ENCODE results near the gene WWC1.
A peak's percentile ranks its signal among the peaks of the same experiment; 100 is the strongest.
"Not testable (repeated sequence)": the region's sequence is repeated elsewhere in the genome, so short reads cannot be mapped to it uniquely, and the experiment has no call there.

The WWC1 gene

DNA sequence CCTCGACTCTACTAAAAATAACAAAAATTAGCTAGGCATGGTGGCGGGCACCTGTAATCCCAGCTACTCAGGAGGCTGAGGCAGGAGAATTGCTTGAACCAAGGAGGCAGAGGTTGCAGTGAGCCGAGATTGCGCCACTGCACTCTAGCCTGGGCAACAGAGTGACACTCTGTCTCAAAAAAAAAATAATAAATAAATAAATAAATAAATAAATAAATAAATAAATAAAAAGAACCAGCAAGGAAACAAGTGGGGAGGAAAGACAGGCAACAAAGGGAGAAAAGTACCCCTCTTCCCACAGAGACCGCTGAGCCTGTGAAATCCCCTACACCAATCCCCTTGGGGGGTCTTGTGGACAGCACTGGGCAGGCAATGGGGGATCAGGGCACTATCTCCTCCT is 4.6 kb upstream of the WWC1 start:
- DNase-seq = not testable (repeated sequence)

DNA sequence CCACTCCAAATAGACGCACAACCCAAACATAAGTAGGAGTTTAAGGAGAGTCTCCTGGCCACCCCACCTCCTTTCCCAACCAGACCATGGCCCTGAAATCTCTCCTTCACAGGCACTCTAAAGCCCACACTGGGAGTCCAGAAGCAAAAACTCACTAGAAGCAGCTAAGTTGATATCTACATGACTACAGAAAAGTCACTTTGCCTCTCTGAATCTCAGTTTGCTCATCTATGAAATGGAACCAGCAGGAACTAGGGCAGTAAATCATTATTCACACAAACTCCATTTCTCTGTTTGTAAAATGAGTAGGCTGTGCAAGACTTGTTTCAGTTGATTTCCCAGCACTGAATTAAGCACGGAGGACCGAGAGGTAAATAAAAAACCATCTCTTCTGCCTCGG is 4.1 kb upstream of the WWC1 start:
- DNase-seq = no peak

DNA sequence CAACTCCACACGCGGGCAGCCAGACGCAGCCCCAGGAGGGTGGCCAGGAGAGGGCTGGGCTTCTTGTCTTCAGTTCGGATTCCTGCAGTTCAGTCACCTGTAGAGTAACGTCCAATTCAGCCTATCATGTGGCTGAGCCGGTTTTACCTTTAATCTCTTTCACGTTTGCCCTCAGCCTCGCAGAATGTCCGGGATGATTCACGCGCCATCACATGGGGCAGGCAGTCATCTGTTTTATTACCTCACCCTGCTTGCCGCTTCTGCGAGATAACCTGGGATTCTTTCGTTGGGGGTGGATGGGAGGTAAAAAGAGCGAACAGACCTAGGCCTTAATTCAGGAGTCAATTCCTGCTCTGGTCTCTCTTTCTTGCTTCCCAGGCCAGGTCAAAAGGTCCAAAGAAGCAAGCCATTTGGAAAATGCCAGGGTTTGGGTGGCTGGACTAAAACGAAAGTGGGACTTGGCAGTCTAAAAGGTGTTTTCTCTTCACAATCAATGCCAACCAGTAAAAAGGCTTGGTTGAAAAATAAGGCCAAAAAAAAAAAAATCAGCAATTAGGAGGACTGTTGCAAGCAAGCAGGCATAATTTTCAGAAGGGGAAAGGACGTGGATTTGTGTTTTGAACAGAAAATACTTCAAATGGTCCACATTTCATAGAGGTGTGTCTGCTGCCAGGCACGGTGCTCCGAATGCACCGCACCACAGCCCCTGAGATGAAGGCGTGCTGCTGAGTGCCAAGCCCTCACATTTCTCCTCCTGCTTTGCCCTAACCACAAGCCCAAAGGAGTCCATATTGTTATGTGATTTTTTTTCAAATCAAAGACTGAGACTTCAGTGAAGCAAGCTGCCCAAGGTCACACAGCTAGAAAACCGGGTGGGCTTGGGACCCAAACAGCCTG is 2.8 kb upstream of the WWC1 start:
- DNase-seq = no peak

DNA sequence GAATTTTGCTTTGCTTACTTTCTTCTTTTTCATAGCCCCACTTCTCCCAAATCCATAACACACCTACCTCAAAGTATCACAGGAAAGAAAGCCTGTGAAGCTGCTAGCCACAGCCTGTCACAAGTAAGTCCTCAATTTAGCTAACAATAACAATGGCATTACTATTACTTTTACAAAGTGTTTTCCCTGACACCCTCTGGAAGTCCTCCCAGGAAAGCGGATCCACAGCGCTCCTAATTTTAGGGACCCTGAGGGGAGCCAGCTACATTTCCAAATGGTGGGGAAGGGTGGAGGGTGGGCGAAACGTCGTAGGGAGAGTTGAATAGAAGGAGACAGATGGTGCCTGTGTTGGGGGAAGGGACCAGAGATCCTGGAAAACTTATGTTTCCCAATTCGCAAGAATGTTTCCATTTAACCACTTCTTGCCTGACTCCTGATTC is 523 bp upstream of the WWC1 start:
- DNase-seq = no peak

DNA sequence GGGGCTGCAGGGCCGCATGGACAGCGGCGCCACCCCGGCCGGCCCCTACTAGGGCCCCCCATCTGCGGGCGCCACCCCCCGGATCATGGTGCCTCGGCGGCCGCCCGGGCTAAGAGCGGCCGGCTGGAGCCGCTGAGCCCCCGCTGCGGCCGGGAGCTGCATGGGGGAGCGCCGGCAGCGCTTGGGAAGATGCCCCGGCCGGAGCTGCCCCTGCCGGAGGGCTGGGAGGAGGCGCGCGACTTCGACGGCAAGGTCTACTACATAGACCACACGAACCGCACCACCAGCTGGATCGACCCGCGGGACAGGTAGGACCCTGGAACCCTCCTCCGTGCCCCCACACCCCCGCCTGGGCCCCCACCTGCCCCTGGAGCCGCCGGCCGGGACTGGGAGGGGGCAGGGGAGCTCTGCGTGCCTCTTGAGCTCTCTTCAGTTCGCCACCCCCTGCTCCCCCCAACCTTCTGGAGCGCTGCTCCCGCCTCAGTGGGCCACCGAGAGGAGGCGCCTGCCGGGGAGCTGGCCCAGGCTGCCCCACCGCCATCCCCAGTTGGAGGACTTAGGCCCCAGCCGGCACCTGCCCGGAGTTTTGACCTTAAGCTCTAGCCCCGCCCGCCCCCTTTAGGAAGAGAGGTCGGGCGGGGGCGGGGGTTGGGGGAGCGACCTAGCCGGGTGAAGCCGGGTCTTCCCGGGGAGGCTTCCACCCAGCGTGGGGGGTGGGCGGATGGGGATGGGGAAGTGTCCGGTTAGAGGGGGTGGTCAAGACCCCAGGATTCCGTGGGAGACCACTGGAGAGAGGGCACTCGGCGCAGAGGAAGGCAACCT is 730 bp downstream of the WWC1 start:
- DNase-seq = no peak

DNA sequence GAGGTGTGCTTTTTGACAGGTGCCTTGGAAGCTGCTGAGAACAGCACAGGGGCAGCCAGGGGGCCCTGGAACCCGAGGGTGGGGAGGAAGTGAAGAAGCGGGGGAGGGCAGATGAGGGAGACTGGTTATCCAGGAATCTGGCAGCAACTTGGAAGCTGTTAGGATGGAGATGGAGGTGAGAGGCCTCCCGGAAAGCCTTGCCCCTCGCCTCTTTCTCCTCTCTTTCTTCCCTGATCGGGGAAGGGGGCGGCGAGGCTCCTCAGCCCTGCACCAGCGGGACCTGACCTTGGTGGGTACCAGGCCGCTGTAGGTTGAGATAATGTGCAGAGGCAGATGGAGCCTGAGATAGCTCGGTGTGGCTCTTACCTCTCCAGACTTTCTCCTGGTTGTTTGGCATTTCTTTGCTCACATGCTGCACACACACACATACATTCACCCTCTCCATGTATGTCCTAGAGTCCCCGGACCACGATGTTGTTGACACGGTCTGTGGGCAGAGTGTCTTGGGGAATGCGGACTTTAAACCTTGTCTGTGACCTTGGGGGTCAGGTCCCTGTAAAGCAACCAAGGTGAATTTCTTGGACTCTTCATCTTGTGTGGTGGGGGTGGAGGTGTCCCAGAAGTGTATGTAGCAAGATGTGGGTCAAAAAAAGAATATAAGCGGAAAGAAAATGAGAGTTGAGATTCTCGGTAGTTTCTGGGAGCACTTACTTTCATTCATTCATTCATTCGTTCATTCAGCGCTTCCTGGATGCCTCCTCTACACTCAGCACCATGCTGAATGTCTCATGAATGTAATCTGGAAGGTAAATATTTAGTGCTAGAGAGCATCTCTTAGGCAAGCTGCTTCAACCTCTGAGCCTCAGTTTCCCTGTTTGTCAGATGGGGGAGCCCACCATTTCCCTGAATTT is 1.6 kb downstream of the WWC1 start:
- DNase-seq = no peak

DNA sequence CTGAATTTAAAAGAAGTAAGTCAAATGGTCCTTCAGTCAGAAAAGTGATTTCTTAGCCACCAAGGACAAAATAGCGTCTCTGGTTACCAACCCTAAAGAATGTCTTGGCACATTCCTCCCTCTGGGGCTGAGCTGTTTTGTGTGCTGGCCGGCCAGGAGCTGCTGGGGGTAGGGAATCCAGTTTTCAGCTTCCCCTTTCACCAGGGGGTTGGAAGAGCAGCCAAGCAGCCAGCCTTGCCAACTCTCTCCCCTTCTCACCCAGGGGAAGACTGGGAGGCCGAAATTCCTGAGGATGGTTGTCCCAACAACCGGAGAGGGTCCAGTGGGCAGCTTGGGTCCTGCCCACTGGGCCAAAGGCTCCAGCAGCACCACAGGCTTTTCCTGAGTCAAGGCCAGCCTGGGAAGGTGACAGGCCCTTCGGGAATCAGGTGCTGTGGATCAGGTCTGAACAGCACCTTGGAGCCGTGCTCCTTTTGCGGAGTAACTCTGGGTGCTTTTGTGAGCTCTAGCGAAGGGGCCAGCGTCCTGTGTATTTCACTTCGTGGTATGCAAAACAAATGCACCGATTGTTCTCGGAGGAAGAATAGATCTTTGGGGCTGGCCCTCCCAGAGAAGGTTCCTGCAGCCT is 4.2 kb downstream of the WWC1 start:
- DNase-seq = peak; percentile 84

DNA sequence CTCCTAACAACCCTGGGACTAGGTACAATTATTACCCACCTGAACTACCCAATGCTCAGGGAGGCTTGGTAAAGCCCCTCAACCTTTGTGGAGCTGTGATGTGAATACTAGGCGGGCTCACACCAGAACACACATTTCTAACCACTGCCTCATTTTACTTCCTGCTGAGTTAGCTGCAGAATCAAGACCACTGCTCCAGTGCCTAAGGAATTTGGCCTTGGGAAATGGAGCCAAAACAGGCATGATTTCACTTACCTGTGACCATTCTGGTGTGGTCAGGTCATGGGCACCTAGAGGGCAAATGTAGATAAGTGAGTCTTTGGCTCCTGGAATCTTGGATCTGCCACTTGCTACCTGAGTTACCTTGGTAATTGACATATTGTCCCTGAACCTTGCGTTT is 5.2 kb downstream of the WWC1 start:
- no peak for DNase-seq

DNA sequence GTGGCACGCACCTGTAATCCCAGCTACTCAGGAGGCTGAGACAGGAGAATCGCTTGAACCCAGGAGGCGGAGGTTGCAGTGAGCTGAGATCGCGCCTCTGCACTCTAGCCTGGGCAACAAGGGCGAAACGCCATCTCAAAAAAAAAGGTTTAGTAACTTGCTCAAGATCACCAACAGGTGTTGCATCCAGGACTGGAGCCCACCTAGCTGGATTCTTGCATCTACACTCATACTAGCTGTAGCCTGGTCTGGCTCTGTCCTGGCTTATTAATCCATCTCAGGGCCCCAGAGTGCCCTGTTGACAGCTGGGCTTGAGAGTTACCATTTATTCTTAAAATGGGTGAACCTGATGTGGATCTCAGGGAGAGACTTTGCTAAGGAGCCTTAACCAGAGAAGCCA is 7.5 kb downstream of the WWC1 start:
- no peak for DNase-seq

DNA sequence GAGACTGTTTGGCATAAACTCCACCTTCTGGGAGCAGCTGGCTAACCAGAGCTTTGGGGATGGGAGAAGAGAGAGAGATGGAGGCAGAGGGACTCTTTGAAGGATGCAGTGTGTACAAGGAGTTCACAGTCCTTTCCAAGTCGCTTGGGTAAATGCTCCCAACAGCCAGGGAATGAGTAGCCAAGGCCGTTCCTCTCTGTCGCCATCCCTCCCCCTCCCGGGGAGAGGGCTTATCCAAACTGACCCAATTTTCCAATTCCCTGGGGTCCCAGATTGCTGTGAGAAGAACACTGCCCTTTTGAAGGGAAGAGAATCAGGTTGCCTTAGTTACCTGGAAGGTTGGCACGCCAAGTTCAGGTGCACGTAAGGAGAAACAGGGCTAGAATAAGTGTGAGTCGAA is 7.9 kb downstream of the WWC1 start:
- DNase-seq = no peak

DNA sequence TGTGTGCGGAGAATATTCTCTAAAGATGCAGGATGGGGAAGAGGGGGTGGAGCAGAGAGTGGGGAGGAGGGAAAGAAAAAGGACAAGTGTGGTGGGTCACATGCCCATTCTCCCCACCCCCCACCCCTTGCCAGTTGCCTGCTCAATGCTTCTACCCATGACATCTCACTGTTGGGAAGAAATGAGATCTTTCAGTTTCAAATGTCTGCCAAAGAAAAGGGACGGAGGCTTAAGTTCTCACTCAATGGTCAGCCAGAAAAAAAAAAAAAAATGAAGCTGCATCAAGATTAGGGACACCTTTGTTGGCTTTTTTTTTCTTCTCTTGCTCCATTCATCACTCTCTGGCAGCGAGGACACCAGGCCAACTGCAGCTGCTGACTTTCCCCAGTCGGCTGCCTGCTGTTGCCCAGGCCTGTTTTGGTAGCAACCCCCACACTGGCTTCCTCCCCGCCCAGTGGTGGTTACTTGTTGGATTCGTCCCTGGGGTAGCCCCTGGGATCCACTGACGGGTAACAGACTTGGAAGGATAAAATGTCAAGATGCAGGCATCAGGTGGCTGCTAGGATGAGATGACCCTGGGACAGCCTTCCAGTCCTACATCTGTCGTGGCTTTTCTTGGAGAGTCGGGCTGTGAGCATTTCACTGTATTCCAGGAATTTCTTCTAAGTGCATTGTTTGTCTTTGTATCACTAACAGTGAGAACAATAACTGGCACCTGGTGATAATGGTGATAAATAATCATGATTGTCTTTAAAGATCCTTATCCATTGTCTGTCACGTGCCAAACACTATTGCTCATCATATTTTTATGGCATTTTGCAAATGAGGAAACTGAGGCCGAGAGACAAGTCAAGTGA is 9.1 kb downstream of the WWC1 start:
- DNase-seq = no peak

DNA sequence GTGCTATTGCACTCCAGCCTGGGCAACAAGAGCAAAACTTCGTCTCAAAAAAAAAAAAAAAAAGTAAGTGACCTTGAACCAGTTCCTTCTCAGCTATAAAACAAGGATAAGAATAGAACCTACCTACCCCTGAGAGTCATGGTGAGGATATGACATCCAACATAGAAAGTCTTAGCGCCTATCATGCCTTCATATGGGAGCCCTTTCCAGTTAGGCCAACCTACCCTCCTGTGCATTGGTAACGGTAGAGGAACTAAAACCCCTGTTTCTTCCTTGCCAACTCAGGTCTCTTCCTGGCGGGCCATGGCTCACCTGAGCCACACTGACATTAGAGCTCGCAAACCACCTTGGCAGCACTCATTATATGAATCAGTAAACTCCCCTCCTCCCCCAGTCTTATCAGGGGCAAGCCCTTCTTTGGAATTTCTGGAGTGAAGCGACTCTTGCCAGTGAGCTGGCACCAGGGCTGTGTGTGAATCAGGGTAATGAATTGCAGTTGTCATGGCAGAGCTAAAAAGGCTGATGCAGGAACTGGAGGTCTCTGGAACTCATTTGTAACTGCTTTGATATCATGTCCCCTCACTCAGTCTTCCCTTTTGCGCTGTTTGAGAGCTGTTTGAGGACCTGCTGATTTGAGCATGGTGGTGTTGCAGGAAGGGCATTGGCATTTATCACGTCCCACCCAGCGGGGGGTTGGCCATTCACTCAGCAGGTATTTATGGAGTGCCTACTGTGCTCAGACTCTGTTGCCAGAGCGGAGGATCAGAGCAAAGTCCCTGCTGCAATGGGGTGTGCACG is 10.3 kb downstream of the WWC1 start:
- no peak for DNase-seq

DNA sequence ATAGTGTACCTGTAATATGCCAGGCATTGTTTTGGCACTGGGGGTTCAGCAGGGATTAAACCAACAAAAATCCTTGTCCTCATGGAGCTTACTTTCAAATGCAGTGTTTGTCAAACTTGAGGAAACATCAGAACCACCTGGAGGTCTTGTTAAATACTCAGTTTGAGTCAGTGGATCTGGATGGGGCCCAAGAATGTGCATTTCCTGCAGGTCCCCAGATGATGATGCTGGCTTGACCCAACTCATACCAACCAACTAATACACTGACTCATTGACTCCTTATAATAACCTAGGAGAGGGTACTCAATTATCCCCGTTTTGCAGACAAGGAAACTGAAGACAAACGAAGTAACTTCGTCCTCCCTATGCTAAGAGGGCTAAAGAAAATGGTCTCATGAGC is 11.3 kb downstream of the WWC1 start:
- peak; percentile 36 for DNase-seq

DNA sequence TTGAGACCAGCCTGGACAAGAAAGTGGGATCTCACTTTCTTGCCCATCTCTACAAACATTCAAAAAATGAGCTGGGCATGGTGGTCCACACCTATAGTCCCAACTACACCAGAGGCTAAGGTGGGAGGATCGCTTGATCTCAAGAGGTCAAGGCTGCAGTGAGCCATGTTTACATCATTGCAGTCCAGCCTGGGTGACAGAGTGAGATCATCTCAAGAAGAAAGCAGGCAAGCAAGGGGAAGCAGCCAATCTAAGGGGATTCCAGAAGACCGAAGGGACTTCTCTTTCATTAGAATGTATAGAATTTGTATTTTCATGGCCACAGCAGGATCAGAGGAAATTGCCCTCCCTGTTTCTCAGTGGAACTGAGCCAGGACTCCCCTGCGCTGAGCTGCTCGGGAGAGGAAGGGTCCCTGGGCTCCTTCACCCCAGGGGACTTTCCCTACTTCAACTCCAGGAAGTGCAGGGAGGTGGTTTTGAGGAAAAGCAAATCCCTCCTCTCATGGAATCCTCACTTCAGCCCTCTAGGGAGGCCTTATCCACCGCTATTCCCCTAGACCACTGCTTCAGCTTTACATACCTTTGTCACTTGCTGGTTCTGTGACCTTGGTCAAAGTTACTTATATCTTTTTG is 12.1 kb downstream of the WWC1 start:
- no peak for DNase-seq

DNA sequence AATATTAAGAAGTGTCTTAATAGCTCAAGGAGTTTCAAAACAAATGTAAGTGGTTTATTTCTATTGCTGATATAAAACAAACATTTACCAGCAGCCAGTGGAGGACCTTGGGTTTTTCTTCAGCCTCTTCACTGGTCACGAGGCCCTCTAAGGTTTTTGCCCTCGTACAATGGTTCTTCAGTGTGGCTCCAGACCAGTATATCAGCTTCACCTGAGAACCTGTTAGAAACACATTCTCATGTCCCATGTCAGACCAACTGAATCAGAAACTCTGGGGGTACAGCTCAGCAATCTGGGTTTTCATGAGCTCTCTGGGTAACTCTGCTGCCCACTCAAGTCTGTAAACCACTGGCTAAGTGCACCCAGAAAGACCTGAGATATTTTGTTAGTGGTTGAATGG is 12.9 kb downstream of the WWC1 start:
- no peak for DNase-seq

DNA sequence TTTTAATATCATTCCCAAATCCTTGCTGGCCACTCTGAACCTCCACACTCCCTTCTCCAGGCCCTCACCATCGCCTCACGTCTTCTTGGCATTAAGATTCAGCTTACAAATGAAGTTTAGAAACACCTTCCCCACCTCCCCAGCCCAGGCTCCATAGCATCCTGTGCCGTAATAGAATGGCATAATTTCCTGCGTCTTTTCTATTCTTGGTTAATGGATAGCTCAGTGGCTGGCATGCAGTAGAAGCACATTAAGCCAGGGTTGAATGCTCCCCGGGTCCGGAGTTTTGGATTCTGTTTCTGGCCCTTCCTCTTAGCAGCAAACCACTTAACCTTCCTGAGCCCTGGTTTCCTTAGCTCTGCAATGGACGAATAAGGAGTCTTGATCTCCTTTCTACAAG is 13.8 kb downstream of the WWC1 start:
- no peak for DNase-seq

DNA sequence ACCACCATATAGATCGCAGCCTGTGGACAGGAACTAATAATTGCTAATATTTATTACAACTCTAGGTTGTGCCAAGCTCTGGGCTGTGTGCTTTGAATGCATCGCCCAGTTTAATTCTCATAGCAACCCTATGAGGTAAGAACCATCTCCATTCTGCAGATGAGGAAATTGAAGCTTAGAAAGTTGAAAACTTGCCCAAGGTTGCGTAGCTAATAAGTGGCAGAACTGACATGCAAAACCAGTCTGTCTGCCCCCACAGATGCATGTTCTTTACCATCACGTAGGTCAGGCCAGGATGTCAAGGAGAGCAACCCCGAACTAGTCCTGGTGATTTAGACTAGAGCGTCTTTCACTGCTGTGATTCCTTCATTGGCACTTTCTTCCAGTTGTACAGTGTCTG is 15.6 kb downstream of the WWC1 start:
- DNase-seq = no peak

DNA sequence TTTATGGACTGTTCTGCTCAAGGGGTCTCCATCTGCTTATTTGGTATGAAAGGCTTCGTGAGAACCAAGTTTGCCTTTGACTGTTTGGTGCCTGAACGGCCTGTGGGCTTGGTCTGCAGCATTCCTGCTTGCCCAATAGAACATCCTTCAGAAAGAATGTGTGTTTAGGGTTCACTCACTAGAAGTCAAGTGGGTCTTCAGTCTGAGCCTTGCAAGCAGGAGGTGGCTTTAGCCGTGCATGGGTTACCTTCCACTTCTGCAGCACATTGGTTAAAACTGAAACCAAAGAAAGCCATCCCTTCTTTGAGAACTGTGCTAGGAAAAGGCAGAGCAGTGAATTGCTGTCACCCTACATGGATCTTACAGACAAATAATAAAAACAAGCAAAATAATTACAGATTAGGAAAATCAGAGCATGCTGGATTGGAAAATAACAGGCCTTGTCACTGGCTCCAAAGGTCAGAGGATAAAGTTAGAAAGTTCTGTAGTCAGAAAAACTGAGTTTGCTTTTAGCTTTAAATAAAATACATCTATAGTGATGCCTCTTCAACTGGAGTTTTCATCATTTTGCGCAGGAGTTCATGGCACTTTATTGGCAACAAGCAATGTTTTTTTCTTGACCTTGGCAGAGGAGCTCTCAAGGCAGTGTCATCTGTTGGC is 16.6 kb downstream of the WWC1 start:
- DNase-seq = no peak

DNA sequence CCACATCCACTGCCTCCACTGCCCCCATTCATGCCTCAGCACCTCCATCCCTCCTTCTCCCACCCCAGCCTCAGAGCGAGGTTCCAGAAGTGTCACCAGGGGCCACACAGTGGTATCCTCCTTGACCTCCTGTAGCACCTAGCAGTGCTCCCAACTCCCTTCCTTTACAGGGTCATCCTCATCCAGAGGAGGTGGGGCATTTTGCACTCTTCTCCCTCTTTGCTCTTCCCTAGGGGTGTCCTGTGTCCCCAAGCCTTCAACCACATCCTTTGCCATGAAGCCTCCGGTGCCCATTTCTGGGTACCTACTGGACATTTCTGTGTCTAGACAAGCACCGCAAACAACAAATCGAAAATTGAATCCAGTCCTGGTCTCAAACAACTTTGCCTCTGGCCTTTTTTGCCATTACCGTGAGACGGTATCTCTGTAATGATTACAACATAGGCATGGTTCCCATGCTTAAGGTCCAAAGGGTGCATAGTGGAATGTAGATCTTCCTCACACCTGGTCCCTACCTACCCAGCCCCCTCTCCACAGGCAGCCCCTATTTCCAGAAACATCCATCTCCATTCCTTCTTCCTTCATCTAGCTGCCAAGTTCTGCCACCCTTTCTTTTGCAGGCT is 17.6 kb downstream of the WWC1 start:
- DNase-seq = no peak

All from fibroblast of skin of abdomen (primary cell).